ENCODE results near the gene CBX4. TPM values are rescaled to one million over a fixed set of nuclear protein-coding genes. Genes with fewer than 3 reads are reported as not detected.

Gene CBX4
- total and polyA plus RNA-seq, 2 of the 4 experiments (the other 2 are of a cell fraction): 3.2 to 9.4 TPM

DNA sequence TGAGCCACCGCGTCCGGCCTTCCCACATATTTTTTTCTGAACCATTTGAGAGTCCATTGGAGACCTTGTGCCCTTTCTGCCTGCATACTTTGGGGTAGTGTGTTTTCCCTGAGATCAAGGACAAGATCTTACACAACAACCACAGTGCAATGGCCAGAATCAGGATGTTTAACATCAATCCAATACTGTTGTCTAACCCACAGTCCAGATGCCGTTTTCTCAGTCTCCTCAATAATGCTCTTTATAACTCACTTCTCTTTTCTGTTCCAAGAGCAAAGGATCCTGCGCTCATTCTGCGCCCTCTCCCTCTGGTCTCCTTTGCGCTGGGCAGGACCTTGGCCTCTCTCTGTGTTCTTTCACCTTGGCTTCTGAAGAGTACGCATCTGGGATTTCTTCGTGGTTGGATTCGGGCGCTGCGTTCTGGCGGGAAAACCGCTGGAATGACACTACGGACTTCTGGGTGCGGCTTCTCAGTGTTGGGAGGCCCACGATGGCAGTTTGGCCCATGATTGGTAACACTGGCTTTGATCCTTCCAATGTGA, 16.6 kb downstream of the CBX4 start:
- Histone ChIP-seq H2BK5ac (ENCODE audit: low read depth, low read length, poor library complexity, severe bottlenecking) (no peak overlapping the region), H4K8ac (ENCODE audit: low read depth in 2 of 2, low read length in 2 of 2) (no peak overlapping the region), H3K18ac (ENCODE audit: low read depth, low read length) (no peak overlapping the region), H3K79me1 (ENCODE audit: low read depth in 1 of 2, low read length in 2 of 2) (no peaks in the 10 kb centered on the region), H3K56ac (ENCODE audit: extremely low read depth, insufficient read depth, low read length) (no peak overlapping the region; the same call in 1 of the 2 replicates), H3K27ac (ENCODE audit: insufficient read depth, low read length) (no peak overlapping the region), H3K9me3 (ENCODE audit: control insufficient read depth, insufficient read depth, low read length) (no peaks in the 10 kb centered on the region), H2AK9ac (replicated peaks; ENCODE audit: low read depth, low read length, poor library complexity) (no peak overlapping the region), H3K4ac (ENCODE audit: low read depth, low read length) (no peak overlapping the region), H3K4me3 (ENCODE audit: insufficient read depth, low read depth, low read length) (no peak overlapping the region), H3K14ac (replicated peaks; ENCODE audit: low read depth, low read length) (no peak overlapping the region), H3K27me3 (ENCODE audit: control insufficient read depth, insufficient read depth, low read length) (peaks cover 32% of the 10 kb centered on the region), H2BK15ac (ENCODE audit: low read depth, low read length) (no peak overlapping the region), H3K4me1 (ENCODE audit: control insufficient read depth, insufficient read depth, low read length) (peaks cover 5% of the 10 kb centered on the region; the same call in 1 of the 2 replicates), H2BK120ac (ENCODE audit: low read depth, low read length) (no peak overlapping the region), H4K20me1 (ENCODE audit: insufficient read depth, low read length) (no peaks in the 10 kb centered on the region), H3K23ac (ENCODE audit: low read depth, low read length) (no peak overlapping the region), H3K4me2 (ENCODE audit: low read depth, low read length) (no peak overlapping the region), H3K9me1 (ENCODE audit: insufficient read depth, low read length) (peaks cover 16% of the 10 kb centered on the region), H2AK5ac (ENCODE audit: low read depth, low read length) (no peak overlapping the region), H4K5ac (ENCODE audit: low read depth, low read length) (no peak overlapping the region), H2AFZ (replicated peaks; ENCODE audit: low read length, poor library complexity) (no peak overlapping the region), H4K91ac (ENCODE audit: insufficient read depth, low read depth, low read length) (no peak overlapping the region), H3K36me3 (ENCODE audit: control insufficient read depth, insufficient read depth, low read length) (no peaks in the 10 kb centered on the region), H2BK20ac (ENCODE audit: low read depth, low read length) (no peak overlapping the region), H3K9ac (ENCODE audit: low read depth, low read length) (no peak overlapping the region)
- dilution Hi-C loops (cut with HindIII; ENCODE audit: low sequenced_read_pairs, unreplicated experiment) (no loop called here), in situ Hi-C loops (cut with MboI; ENCODE audit: low sequenced_read_pairs) (no loop called here), intact Hi-C loops (cut with micrococcal nuclease) (no loop called here)
- no TSS peak for BruUV-seq (replicated peaks)
- DNase-seq (no peak), ATAC-seq (ENCODE audit: low read depth) (no peak)
- no peak for TF ChIP-seq BHLHE40 (IDR thresholded peaks at IDR 0.05; ENCODE audit: low read depth, low read length)
- no peak for TF ChIP-seq CEBPB (IDR thresholded peaks at IDR 0.05; ENCODE audit: low read depth, low read length)
- no peak for TF ChIP-seq MAFK (IDR thresholded peaks at IDR 0.05; ENCODE audit: low read depth, low read length)
- TF ChIP-seq MXI1 (IDR thresholded peaks at IDR 0.05; ENCODE audit: borderline replicate concordance, low read depth, low read length): no peak
- no peak for TF ChIP-seq RCOR1 (IDR thresholded peaks at IDR 0.05; ENCODE audit: insufficient replicate concordance, low read length)
- TF ChIP-seq, protein P1, sequence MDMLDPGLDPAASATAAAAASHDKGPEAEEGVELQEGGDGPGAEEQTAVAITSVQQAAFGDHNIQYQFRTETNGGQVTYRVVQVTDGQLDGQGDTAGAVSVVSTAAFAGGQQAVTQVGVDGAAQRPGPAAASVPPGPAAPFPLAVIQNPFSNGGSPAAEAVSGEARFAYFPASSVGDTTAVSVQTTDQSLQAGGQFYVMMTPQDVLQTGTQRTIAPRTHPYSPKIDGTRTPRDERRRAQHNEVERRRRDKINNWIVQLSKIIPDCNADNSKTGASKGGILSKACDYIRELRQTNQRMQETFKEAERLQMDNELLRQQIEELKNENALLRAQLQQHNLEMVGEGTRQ (IDR thresholded peaks at IDR 0.05; ENCODE audit: low read depth, low read length): no peak
- TF ChIP-seq MAZ (IDR thresholded peaks at IDR 0.05; ENCODE audit: borderline replicate concordance, low read depth, low read length): no peak
- no peak for TF ChIP-seq RAD21 (IDR thresholded peaks at IDR 0.05; ENCODE audit: low read length)
- no peak for TF ChIP-seq POLR2A (IDR thresholded peaks at IDR 0.05; ENCODE audit: low read depth, low read length)
- no peak for TF ChIP-seq CHD1 (IDR thresholded peaks at IDR 0.05; ENCODE audit: low read depth, low read length)
- TF ChIP-seq, protein P2, sequence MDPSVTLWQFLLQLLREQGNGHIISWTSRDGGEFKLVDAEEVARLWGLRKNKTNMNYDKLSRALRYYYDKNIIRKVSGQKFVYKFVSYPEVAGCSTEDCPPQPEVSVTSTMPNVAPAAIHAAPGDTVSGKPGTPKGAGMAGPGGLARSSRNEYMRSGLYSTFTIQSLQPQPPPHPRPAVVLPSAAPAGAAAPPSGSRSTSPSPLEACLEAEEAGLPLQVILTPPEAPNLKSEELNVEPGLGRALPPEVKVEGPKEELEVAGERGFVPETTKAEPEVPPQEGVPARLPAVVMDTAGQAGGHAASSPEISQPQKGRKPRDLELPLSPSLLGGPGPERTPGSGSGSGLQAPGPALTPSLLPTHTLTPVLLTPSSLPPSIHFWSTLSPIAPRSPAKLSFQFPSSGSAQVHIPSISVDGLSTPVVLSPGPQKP (IDR thresholded peaks at IDR 0.05; ENCODE audit: borderline replicate concordance, low read depth, low read length): no peak
- TF ChIP-seq NFE2L2 (IDR thresholded peaks at IDR 0.05; ENCODE audit: low read depth, low read length): no peak
- no peak for TF ChIP-seq SMC3 (IDR thresholded peaks at IDR 0.05; ENCODE audit: low read depth, low read length)
- TF ChIP-seq RFX5 (IDR thresholded peaks at IDR 0.05; ENCODE audit: low read depth, low read length): no peak
- TF ChIP-seq, protein P3, sequence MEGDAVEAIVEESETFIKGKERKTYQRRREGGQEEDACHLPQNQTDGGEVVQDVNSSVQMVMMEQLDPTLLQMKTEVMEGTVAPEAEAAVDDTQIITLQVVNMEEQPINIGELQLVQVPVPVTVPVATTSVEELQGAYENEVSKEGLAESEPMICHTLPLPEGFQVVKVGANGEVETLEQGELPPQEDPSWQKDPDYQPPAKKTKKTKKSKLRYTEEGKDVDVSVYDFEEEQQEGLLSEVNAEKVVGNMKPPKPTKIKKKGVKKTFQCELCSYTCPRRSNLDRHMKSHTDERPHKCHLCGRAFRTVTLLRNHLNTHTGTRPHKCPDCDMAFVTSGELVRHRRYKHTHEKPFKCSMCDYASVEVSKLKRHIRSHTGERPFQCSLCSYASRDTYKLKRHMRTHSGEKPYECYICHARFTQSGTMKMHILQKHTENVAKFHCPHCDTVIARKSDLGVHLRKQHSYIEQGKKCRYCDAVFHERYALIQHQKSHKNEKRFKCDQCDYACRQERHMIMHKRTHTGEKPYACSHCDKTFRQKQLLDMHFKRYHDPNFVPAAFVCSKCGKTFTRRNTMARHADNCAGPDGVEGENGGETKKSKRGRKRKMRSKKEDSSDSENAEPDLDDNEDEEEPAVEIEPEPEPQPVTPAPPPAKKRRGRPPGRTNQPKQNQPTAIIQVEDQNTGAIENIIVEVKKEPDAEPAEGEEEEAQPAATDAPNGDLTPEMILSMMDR (conservative IDR thresholded peaks at IDR 0.05; ENCODE audit: low read depth, low read length): no peak
- no peak for TF ChIP-seq FOS (IDR thresholded peaks at IDR 0.05; ENCODE audit: low read depth, low read length)
- 70% methylated on average over 3 of the region's 17 CpGs; no CpG with 5 or more reads in 1 of the 2 experiments for WGBS, 2 experiments (ENCODE audit: extremely low coverage in 2 of 2, insufficient read length in 1 of 2)
- ChIA-PET POLR2A (ENCODE audit: unreplicated experiment) (no interaction called here), CTCF (no interaction called here)

All from IMR-90 (cell line).